HG02970 (cell line): ENCODE measurements around the gene DDX6.
"Not testable (repeated sequence)": the region's sequence is repeated elsewhere in the genome, so short reads cannot be mapped to it uniquely, and the experiment has no call there.

ENCODE experiments used
- ATAC-seq: cut with Tn5 transposase; IDR thresholded peaks from one replicate; pipeline ENCODE4 v1.9.1; 2021; ENCODE audit warnings: mild to moderate bottlenecking, moderate library complexity, moderate number of reproducible peaks; ENCODE audit not compliant: unreplicated experiment, low FRiP score

The DDX6 gene

DNA sequence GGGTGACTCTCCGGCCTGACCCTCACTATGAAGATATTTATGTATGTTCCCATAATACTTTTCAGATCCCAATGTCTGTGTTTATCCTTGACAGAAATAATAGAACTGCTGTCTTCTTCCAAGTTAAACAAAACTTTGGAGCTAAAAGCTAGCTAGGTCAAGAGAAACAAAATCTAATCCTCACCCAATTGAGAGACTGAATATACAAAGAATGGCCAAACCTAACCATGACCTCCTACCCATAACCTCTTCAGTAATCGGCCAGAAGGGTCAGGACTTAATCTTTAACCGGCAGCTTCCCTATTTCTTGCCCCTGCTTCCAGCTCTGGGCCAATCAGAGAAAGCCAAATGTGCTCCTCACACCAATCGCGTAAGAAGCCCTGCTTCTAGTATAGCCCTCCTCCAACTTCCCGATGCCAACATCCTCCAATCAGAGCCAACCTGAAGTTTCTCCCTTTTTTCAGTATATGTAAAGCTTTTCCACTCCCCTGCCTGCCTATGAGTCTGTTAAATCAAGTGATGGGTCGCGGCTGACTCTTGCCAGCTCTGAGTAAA, 1.7 kb upstream of the DDX6 start:
- ATAC-seq, result peak; percentile 40

DNA sequence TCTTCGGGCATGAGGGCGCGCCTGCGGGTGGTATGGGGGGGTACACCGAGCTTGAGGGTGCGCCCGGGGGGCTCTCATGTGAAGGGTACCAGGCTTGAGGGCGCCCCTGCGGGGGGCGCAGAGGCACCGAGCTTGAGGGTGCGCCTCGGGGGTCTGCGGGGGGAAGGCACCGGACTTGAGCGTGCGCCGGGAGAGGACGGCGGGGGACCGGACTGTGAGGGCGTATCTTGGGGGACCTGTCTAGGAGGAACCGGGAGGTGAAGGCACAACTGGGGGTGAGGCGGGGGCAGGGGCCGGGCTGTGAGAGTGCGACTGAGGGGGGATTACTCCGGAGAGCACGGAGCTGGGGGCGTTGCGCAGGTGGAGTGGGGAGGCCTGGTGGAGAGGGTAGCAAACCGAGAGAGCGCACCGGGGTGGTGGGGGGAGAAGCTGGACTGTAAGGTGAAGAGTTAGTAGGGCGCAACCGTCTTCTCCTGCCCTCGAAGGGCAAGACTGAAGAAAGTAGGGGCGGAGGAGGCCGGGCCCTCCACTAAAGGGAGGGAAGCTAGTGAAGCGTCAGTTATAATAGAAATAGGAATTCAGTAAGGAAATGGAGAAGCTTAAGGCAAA, 1.1 kb upstream of the DDX6 start:
- ATAC-seq, result no peak

DNA sequence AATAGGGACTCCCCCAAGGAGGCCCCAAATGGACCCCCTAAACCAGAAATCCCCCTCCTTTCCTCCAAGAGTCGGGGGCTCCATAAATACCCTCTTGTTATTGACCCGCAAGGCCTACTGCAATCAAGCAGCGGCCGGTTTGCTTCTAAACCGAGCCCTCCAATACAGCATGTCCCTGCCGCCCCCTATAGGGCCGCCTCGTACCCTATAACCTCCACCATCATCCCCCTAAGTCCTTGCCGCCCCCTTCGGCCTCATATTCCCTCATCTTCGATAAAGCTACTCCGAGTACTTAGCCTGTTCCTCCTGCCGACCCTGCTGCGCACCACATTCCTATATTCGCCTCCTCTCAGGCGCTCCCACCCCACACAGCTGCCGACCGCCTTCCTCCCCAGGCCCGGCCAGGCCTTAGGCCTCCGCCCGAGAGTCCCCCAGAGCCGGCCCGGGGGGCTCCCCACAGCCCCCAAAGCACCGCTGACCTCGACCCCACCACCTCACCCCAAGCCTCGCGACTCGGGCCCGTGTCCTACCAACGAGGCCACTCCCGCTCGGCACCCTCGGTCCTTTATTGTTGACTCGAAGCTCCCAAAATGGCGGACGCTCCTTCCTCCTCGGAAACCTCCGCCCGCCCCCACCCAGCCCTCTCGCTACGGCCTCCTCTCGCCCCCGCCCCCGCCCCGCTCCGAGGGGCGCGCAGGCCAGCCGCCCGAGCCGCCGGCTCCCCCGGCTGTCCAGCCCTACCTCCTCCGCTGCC, 430 bp downstream of the DDX6 start:
- peak; percentile 28 for ATAC-seq

DNA sequence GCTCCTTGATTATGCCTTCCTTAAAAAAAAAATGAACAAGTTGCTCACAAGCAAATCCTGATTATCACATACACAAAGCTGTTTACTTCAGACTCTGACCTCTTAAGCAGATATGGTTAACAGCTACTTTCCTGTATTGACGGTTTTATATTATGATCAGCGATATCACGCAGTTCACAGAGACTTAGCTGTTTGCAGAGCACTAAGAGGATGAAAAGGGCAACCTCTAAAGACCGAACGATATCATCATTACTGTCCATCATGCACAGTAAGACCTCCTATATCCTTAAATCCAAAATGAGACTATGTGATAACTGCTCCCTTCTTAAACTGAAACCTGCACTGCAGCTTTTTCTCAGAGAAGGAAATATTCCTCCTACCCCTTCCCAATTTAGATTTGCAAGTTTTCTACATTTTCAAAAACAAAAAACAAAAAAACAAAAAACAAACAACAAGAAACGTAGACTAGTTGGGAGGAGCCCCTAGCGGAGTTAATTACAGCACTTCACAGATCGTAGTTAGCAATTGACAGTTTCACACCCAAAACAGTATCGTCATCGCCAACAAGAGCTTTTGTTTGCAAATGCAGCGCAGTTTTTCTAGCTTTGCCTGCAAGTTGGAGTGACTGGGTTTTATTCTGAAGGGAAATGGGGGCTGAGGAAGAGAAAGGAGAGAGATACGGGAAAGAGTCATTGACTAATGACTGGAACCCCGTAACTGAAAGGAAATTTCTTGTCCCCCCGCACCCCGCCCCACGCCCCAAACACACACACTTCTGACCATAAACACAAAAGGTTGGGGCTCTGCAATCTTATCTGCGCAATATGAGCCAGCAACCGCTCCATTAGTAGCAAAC, 1.2 kb downstream of the DDX6 start:
- peak; percentile 4 for ATAC-seq

DNA sequence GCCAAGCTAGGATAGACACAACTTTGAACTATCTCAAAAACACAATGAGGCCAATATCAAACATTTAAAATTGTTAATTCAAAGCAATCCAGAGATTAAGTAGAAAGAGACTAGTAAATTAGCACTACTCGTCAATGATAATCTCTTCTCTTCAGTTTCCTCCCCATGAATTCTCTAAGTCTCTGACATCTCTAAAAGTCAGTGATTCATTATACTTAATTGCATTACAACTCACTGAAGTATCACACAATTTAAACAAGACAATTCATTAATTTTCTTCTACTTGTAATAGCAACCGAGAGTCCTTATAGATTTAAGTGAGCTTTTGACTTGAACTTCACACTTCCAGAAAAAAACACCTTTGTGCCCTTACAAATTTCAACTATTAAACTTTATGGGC, 4.3 kb downstream of the DDX6 start:
- no peak for ATAC-seq

DNA sequence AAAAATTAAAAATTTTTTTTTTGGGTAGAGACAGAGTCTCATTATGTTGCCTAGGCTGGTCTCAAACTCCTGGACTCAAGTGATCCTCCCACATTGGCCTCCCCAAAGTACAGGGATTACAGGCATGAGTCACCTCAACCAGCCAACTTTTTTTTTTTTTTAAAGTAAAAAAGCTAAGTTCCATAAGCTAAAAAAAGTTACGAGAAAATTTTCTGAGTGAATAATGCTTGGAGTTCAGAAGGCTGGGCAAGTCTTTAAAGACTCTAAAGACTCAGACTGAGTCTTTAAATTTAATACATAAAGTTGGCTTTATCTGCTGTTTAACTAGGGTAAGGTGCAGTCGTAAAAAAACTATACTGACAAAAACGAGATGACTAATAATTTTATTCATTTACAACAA, 5.6 kb downstream of the DDX6 start:
- ATAC-seq, result no peak

DNA sequence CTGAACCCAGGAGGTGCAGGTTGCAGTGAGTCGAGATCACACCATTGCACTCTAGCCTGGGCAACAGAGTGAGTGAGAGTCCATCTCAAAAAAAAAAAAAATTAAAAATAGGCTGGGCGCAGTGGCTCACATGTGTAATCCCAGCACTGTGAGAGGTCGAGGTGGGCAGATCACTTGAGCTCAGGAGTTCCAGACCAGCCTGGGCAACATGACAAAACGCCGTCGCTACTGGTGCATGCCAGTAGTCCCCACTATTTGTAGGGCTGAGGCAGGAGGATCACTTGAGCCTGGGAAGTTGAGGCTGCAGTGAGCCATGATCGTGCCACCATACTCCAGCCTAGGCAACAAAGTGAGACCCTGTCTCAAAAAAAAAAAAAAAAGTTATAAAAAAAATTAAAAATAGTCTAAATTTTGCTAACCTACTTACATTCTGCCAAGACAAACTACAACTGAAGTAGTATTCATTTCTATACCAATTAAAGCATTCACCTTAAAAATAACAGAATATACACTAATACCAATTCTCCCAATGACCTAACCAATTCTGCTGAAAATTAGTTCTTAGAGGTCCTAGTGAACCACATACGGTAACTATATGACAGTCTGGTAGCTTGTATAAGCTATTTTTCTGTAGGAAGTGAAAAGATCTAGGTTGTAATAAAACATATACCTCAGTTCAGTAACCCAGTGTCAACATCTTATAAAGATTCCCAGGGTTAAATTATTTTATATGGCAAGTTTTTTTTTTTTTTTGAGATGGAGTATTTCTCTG, 7.1 kb downstream of the DDX6 start:
- no peak for ATAC-seq

DNA sequence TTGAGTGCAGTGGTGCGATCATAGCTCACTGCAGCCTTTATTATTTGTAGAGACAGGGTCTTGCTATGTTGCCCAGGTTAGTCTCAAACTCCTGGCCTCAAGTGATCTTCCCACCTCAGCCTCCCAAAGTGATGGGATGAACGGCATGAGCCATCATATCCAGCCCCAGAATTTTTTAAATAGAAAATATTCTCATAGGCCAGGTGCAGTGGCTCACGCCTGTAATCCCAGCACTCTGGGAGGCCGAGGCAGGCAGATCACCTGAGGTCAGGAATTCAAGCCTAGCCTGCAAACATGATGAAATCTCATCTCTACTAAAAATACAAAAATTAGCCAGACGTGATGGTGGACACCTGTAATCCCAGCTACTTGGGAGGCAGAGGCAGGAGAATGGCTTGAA, 7.6 kb downstream of the DDX6 start:
- ATAC-seq, result not testable (repeated sequence)

DNA sequence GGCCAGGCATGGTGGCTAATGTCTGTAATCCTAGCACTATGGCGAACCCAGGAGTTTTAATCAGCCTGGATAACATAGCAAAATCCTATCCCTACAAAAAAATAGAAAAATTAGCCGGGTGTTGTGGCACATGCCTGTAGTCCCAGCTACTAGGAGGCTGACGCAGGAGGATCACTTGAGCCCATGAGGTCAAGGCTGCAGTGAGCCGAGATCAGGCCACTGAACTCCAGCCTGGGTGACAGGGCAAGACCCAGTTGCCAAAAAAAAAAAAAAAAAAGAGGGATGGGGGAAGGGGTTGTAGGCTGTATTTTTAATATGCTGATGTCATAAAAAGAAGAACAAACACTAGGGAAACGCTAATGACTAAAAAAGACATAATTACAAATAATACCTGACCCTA, 12.1 kb downstream of the DDX6 start:
- no peak for ATAC-seq

DNA sequence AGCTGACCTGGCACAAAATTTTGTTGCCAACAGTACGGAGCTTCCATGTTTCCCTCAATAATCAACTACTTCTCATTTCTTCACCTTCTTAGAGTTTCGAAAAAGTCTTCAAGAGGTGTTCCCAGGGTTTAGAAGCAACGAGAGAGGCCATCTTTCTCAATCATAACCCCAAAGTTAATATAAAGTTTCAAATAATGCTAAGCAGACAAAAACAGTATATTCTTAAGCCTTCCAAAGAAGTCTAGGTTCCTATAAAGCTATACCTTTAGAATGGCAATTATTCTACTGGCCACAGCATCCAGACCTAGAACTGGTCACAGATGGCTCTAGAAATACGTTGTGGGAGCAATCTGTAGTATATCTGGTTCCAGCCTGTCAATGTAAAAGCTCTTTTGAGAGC, 16.9 kb downstream of the DDX6 start:
- no peak for ATAC-seq

DNA sequence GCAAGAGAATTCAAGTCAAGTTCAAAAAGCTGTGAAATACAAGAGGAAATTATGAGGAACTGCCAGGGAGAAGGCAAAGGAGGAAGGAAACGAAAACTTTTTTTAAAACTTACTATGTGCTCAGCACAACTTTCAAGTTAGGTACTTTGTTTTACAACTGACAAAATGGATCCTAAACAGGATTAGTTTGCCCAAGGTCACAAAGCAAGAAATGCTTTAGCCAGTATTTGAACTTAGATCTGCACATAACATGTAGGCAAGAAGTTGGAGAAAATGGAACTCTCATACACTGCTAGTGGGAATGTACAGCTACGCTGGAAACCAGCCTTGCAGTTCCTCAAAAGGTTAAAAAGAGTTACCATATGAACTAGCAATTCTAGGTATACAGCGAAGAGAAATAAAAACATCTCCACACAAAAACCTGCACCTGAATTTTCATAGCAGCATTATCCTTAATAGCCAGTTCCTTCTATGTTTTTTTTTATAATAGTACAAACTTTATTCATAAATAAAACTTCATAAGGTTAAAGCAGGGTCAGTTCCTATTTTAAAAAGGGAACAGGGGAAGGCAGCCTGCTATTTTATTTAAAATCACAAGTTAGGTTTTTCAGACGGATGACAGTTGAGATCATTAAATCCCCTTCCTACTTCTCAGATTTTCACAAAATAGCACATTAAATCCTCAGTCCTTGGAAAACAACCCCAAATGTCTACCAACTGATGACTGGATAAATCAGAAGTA, 19.2 kb downstream of the DDX6 start:
- ATAC-seq, result no peak

DNA sequence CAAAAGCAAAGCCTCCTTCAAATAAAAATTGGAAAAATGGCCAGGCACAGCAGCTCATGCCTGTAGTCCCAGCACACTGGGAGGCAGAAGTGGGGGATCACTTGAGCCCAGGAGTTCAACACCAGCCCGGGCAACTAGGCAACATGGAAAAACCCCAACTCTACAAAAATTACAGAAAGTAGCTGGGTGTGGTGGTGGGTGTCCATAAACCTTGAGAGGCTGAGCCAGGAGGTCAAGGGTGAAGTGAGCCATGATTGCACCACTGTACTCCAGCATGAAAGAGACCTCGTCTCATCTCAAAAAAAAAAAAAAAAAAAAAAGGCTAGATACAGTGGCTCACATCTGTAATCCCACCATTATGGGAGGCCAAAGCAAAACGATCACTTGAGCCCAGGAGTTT, 22.3 kb downstream of the DDX6 start:
- no peak for ATAC-seq

DNA sequence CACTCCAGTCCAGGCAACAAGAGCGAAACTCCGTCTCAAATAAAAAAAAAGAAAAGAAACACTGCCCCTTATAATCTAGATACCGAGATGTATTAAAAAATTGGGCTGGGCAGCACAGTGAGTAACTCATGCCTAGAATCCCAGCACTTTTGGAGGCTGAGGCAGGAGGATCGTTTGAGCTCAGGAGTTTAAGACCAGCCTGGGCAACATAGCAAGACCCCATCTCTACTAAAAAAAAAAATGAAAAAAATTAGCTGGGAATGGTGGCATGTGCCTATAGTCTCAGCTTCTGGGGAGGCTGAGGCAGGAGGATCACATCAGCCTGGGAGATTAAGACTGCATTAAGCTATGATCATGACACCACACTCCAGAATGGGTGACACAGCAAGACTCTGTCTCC, 24.9 kb downstream of the DDX6 start:
- no peak for ATAC-seq

DNA sequence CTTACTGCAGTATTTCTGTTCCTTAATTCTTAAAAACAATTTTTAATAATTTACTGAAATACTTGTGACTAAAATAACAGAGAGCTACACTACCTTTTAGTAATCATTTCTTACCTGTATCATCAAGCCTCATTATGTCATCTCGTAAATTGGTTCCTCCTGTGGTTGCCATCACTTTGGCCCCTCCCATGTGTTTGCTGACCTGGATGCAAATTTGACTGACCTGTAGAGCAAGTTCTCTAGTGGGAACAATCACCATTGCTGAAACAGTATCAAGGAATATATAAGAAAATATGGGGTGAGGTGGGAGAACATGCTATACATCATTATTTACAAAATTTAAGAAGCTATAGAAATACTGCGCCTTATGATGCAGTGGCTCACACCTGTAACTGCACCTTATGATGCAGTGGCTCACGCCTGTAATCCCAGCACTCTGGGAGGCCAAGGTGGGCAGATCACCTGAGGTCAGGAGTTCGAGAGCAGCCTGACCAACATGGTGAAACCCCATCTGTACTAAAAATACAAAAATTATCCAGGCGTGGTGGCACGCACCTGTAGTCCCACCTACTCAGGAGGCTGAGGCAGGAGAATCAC, 25.8 kb downstream of the DDX6 start:
- ATAC-seq, result not testable (repeated sequence)

DNA sequence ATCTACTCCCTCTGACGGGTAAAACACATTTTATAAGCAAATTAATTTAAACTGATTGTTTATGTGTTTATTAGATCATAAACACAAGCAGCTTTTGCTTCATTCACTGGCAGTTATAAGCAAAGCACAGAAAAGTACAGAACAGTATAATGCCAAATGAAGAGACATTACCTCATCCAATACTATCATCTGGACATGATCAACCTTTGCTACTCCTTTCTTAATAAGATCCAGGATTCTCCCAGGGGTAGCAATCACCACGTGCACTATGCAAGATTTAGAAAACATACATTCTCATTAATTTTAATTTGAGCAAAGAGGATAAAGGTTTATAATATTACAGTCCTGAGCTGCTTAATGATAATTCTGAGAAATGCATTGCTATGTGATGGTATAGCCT, 27.9 kb downstream of the DDX6 start:
- no peak for ATAC-seq

DNA sequence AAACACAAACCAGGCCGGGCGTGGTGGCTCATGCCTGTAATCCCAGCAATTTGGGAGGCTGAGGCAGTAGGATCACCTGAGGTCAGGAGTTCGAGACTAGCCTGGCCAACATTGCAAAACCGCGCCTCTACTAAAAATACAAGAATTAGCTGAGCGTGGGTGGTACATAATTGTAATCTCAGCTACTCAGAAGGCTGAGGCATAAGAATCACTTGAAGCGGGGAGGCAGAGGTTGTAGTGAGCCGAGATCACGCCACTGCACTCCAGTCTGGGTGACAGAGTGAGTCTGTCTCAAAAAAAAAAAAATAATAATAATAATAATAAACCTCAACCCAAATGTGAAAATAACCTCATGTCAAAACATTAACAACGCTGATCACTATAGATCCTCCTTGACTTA, 29.0 kb downstream of the DDX6 start:
- ATAC-seq, result not testable (repeated sequence)

DNA sequence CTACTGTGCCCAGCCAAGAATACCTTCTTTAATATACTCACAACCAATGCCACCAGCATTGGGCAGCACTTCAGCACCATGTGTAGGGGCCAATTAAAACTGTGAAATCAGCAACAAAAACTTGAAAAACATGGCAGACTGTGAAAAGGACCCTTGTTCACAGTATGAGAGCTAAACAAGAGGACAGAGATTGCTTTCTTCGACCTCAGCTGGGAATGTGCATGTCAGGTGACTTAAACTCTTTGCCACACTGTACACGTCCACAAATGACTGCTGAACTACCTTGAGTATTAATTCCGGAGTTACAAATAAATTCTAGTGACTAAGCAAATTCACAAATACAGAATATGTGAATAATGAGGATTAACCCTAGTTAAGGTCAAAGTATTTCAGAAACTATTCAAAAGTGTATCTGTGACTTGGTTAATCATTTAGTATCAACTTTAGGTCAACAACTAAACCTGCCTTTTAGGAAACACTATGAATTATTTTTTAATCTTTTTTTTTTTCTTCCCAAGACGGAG, 33.0 kb downstream of the DDX6 start:
- ATAC-seq, result no peak

DNA sequence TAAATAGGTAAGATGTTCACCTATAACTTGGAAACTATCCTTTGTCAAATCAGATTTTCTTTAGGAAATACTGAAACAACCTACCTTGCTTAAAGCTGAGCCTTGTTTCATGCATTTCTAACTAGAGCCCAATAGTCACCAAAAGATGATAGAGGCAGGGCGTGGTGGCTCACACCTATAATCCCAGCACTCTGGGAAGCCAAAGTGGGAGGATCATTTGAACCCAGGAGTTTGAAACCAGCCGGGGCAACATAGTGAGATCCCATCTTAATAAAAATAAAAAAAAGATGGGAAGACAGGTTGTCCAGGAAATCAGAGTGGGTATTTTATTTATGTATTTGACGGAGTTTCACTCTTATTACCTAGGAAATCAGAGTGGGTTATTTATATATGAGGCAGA, 38.3 kb downstream of the DDX6 start:
- no peak for ATAC-seq

DNA sequence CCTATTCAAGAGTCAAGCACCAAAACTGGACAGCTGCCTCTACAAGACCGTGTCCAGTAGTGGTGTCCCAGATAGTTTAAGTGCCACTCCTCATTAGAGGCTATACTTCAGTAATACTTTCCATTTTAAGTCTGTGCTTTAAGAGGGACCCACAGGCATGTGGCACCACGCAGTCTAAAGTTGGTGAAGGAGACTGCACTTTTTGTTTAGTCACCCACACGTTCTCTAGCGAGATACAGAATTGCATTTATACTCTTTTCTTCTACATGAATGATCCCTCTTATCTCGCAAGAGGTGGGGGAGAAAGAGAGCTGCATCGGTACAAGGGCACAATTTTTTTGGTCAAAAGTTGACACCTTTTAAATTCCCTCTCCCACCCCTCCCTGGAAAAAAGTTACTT, 41.5 kb downstream of the DDX6 start:
- no peak for ATAC-seq
